Transverse colon (tissue), 4 donors: ENCODE measurements around the gene HAO1. TPM values are rescaled to one million over a fixed set of nuclear protein-coding genes. Genes with fewer than 3 reads are reported as not detected.

Experiments used
- DNase-seq: peaks from one replicate; pipeline ENCODE4 v3.0.0-alpha.2; 2019
- H3K27ac ChIP-seq, 4 donors: fragments of 200-600 bp; sonication (generic); 2 replicates each; pipeline ENCODE4 v1.5.1; 2016 to 2018; ENCODE audit warnings: inconsistent platforms in 4 of 4
- H3K27me3 ChIP-seq: fragments of 200-600 bp; sonication (generic); 2 replicates; pipeline ENCODE4 v1.5.1; 2017; ENCODE audit warnings: inconsistent platforms
- H3K36me3 ChIP-seq, 4 donors: fragments of 200-600 bp; sonication (generic); 2 replicates each; pipeline ENCODE4 v1.5.1; 2017 to 2019; ENCODE audit warnings: inconsistent platforms in 4 of 4
- H3K4me1 ChIP-seq, 4 donors: fragments of 200-600 bp; sonication (generic); 2 replicates each; pipeline ENCODE4 v1.5.1; 2017 to 2020; ENCODE audit warnings: inconsistent platforms in 4 of 4
- H3K4me3 ChIP-seq, 4 donors: fragments of 200-600 bp; sonication (generic); 1 replicate in 1 of 4; 2 replicates in 3 of 4; pipeline versions ENCODE4 v1.5.1 to v1.6.1; 2017 to 2019; ENCODE audit warnings: inconsistent platforms in 4 of 4
- H3K9me3 ChIP-seq, 2 donors: fragments of 200-600 bp; sonication (generic); 2 replicates each; pipeline ENCODE4 v1.5.1; 2017 to 2019; ENCODE audit warnings: inconsistent platforms in 2 of 2
- EP300 ChIP-seq: sonication (generic); formaldehyde crosslinking; IDR thresholded peaks from one replicate; pipeline ENCODE4 v1.6.1; 2017; ENCODE audit warnings: antibody characterized with exemption, low read depth
- POLR2A ChIP-seq: fragments of 450-650 bp; IDR thresholded peaks from one replicate; pipeline ENCODE4 v1.6.1; 2016; ENCODE audit warnings: antibody characterized with exemption, mild to moderate bottlenecking, moderate library complexity
- POLR2AphosphoS5 ChIP-seq, 3 donors: sonication (generic); formaldehyde crosslinking; IDR thresholded peaks; one replicate each; pipeline ENCODE4 v1.6.1; 2016; ENCODE audit warnings: antibody characterized with exemption in 3 of 3
- WGBS, 2 donors: methylation state at CpG; one replicate each; pipeline ENCODE4 v1.1.5; 2018; ENCODE audit warnings: low coverage in 1 of 2; 5-methylcytosine and 5-hydroxymethylcytosine counted together
- in situ Hi-C, 4 donors: fragments of 200-750 bp; cut with MboI; loops; one replicate each; pipeline versions ENCODE4 v1.15.0 to v1.15.1; 2017; ENCODE audit warnings: low sequenced_read_pairs in 3 of 4, low pct_ligation_motif_present in 1 of 4, low pct_unique_long_range_greater_than_20kb in 1 of 4
- intact Hi-C: fragments of 100-400 bp; cut with DNase I; formaldehyde crosslinking; loops from one replicate; pipeline ENCODE4 v1.15.1; 2023; ENCODE audit warnings: low total_unique reads
- total RNA-seq, 4 donors: library from RNA; depleted of rRNA; stranded (reverse); fragments of >200 nt; gene quantifications; one replicate each; pipeline ENCODE4 v1.1.0, GENCODE V29; 2016
- TF ChIP-seq, protein P1 (sequence below), 5 experiments: fragments of 200-600 bp in 3 of 5; fragments of 450-650 bp in 2 of 5; sonication (generic) in 3 of 5; IDR thresholded peaks; 1 replicate in 2 of 5; 2 replicates in 3 of 5; pipeline ENCODE4 v1.5.1; 2016 to 2017; ENCODE audit warnings: antibody characterized with exemption in 5 of 5, inconsistent platforms in 3 of 5, mild to moderate bottlenecking in 2 of 5, moderate library complexity in 1 of 5

The HAO1 gene
- total RNA-seq, 4 donors from 2014 or later, result not detected

DNA sequence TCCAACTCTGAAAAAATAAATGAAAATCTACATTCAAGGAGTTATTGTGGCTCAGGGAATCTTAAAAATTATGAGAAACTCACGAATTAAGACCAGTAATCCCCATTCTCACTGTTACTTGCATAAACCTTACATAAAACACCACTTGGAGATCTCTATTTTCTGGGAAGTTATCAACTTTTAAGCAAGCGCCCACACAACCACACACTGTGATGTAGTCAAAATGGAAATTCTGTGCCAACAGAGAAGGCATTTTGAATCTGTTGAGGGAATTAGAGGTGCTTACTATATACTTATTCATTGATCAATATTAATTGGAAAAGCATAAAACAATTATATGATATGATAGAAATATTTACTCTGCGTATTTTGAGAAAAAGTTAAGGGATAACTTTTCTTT lies 58.7 kb downstream of the HAO1 start:
- Histone ChIP-seq H3K4me3 (no peak overlapping the region), H3K27ac (no peak overlapping the region), H3K36me3 (no peaks in the 10 kb centered on the region), H3K9me3 (no peaks in the 10 kb centered on the region), H3K4me1 (peaks cover 0 to 6% (median 0%) of the 10 kb centered on the region in 4 donors), H3K27me3 (no peaks in the 10 kb centered on the region)
- no peak for DNase-seq
- in situ Hi-C loops (no loop called here), intact Hi-C loops (no loop called here)
- WGBS, 2 donors, result 71 to 73% methylated on average over 3 of the region's 3 CpGs
- TF ChIP-seq EP300 (no peak), POLR2AphosphoS5 (IDR thresholded peaks at IDR 0.05) (no peak)

DNA sequence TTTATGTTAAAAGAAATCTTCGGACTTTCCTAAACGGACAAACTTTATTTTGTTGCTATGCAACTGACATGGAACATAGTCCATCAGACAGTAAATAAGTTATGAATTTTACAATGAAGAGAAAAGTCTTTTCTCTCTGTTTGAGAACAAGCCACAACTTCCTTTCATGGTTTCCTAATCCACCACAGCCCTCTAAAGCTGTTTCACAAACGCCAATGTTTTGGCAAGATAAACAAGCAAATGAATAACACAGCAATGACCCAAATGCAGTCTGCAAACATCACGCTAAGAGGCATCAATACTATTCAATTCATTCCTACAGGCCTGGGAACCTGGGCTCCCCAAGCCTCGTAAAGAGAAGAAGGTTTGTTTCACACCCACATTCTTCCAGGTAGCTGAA lies 60.4 kb downstream of the HAO1 start:
- intact Hi-C loops, result no loop called here
- in situ Hi-C loops, result no loop called here
- Histone ChIP-seq H3K36me3 (no peaks in the 10 kb centered on the region), H3K4me1 (peaks cover 0 to 6% (median 0%) of the 10 kb centered on the region in 4 donors), H3K4me3 (no peak overlapping the region), H3K27me3 (no peaks in the 10 kb centered on the region), H3K27ac (no peak overlapping the region), H3K9me3 (no peaks in the 10 kb centered on the region)
- TF ChIP-seq EP300 (no peak), POLR2A (no peak), POLR2AphosphoS5 (IDR thresholded peaks at IDR 0.05) (no peak)
- TF ChIP-seq, protein P1, sequence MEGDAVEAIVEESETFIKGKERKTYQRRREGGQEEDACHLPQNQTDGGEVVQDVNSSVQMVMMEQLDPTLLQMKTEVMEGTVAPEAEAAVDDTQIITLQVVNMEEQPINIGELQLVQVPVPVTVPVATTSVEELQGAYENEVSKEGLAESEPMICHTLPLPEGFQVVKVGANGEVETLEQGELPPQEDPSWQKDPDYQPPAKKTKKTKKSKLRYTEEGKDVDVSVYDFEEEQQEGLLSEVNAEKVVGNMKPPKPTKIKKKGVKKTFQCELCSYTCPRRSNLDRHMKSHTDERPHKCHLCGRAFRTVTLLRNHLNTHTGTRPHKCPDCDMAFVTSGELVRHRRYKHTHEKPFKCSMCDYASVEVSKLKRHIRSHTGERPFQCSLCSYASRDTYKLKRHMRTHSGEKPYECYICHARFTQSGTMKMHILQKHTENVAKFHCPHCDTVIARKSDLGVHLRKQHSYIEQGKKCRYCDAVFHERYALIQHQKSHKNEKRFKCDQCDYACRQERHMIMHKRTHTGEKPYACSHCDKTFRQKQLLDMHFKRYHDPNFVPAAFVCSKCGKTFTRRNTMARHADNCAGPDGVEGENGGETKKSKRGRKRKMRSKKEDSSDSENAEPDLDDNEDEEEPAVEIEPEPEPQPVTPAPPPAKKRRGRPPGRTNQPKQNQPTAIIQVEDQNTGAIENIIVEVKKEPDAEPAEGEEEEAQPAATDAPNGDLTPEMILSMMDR (IDR thresholded peaks at IDR 0.05), result no peak
- DNase-seq, result no peak
- WGBS, 2 donors, result 12 to 16% methylated on average over 5 of the region's 5 CpGs

DNA sequence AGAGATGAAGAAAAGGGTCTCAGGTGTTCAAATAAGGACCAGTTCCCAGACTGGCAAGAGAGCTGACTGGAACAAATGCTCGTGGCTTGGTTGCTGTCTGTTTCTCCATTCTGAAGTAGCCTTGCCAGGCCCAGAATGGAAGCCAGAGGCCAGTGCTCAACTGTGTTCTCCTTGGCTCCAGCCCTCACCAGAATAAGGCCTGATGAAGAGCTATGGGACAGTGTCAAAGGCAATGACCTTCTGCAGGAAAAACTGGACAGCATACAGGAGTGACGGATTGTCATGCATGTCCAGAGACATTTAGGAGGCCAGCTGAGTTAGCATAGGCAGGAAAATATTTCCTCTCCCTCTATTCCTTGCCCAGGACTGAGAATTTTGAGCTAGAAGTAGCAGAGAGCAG lies 72.2 kb downstream of the HAO1 start:
- intact Hi-C loops, result no loop called here
- TF ChIP-seq, protein P1 (IDR thresholded peaks at IDR 0.05), result no peak
- TF ChIP-seq POLR2AphosphoS5 (IDR thresholded peaks at IDR 0.05) (no peak), POLR2A (no peak), EP300 (no peak)
- WGBS, 2 donors, result 53 to 78% methylated on average over 2 of the region's 2 CpGs
- DNase-seq, result no peak
- no peak overlapping the region for H3K27ac ChIP-seq
- no peak overlapping the region for H3K4me3 ChIP-seq
- in situ Hi-C loops, result loop anchor here in 1 of 4 donors (25.0 kb wide), 1 partner anchor 1031 kb away; no protein-coding TSS in a partner anchor
- no peaks in the 10 kb centered on the region for H3K9me3 ChIP-seq
- H3K27me3 ChIP-seq, result no peaks in the 10 kb centered on the region
- H3K4me1 ChIP-seq, result no peaks in the 10 kb centered on the region
- H3K36me3 ChIP-seq, result no peaks in the 10 kb centered on the region

DNA sequence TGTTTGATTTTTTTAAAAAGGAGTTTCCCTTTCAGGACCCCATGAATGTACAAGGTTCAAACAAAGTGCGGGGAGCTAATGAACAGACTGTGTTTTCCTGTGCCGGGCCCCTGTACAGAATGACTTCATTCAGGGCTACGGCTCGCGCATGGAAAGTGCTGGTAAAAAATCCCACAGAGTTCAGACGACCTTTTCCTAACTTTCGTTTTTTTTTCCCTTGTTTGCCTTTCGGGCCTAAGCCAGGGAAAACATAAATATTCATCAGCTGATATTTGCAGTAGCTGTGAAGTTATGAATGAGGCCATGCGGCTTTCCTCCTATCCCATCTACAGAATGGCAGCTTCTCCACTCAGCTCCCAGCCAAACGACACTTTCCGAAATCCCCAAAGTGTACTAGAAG lies 74.0 kb downstream of the HAO1 start:
- in situ Hi-C loops, result loop anchor here in 1 of 4 donors (25.0 kb wide), 1 partner anchor 1029 kb away; no protein-coding TSS in a partner anchor

More for the DNA sequence above, 74.0 kb downstream of the HAO1 start:
- no peak for DNase-seq
- no peak for TF ChIP-seq POLR2AphosphoS5 (IDR thresholded peaks at IDR 0.05)
- no peak for TF ChIP-seq EP300
- TF ChIP-seq, protein P1 (IDR thresholded peaks at IDR 0.05), result no peak
- no peak for TF ChIP-seq POLR2A
- Histone ChIP-seq H3K9me3 (no peaks in the 10 kb centered on the region), H3K4me1 (no peaks in the 10 kb centered on the region), H3K4me3 (no peak overlapping the region), H3K27me3 (no peaks in the 10 kb centered on the region), H3K36me3 (no peaks in the 10 kb centered on the region), H3K27ac (no peak overlapping the region)
- intact Hi-C loops, result no loop called here
- 20 to 31% methylated on average over 5 to 11 of the region's 11 CpGs for WGBS, 2 donors
